Right lobe of liver (tissue), 4 donors: ENCODE results near the gene KLHL10.

Experiments
- POLR2A ChIP-seq: fragments of 450-650 bp; IDR thresholded peaks from one replicate; pipeline ENCODE4 v1.6.1; 2017; ENCODE audit warnings: antibody characterized with exemption, mild to moderate bottlenecking
- TF ChIP-seq, protein P1 (sequence below), 4 donors: fragments of 200-600 bp in 3 of 4; fragments of 450-650 bp in 1 of 4; IDR thresholded peaks; one replicate each; pipeline versions ENCODE4 v1.5.1 to v1.8.0; 2016 to 2022; ENCODE audit warnings: antibody characterized with exemption in 4 of 4, mild to moderate bottlenecking in 2 of 4
- donor health status: DM: no; HTN: no; CAD: no.
- donor health status: DM: no; HTN: no; CAD: no.
- donor health status: DM: no; HTN: yes; CAD: no.

DNA sequence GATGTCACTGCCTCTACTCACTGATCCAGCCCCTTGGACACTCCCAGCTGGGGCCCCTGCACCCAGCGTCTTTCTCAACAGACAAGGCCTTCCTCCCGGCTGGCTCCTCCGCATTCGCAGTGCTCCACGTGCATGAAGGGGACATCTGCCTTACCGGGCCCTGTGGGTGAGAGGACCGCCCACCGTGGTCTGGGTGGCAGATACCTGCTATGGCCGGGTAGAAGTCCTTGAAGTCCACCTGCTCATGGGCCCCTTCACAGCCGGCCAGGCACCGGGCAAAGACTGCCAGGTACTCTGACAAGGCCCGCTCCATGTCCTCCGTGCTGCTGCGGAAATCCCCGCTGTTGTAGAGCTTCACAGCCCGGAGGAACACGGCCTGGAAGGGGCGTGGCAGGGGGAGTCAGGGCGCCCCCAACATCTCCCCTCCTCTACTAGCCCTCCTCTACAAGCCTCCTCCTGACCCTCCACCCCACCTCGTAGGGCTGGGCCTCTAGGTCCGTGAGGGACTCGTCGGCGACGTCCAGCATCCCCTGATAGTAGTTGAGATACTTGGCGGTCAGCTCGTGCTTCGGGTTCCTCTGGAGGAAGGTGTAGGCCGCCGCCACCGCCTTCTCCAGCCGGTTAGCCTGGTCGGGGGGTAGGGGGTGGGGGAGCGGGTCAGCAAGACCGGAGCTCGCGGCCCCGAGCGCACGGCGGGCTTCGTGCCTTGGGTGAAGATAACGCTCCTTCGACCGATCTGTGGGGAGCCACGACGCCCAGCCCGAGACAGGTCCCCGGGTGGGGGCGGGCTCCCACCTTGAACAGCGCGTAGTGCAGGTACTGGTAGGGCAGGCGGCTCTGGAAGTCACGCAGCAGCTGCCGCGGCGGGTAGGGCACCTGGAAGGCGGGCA lies 26.7 kb upstream of the KLHL10 start:
- TF ChIP-seq, protein P1, sequence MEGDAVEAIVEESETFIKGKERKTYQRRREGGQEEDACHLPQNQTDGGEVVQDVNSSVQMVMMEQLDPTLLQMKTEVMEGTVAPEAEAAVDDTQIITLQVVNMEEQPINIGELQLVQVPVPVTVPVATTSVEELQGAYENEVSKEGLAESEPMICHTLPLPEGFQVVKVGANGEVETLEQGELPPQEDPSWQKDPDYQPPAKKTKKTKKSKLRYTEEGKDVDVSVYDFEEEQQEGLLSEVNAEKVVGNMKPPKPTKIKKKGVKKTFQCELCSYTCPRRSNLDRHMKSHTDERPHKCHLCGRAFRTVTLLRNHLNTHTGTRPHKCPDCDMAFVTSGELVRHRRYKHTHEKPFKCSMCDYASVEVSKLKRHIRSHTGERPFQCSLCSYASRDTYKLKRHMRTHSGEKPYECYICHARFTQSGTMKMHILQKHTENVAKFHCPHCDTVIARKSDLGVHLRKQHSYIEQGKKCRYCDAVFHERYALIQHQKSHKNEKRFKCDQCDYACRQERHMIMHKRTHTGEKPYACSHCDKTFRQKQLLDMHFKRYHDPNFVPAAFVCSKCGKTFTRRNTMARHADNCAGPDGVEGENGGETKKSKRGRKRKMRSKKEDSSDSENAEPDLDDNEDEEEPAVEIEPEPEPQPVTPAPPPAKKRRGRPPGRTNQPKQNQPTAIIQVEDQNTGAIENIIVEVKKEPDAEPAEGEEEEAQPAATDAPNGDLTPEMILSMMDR (IDR thresholded peaks at IDR 0.05): no peak
- no peak for TF ChIP-seq POLR2A
